ENCODE data around the gene NXPH2. TPM values are rescaled to one million over a fixed set of nuclear protein-coding genes. Genes with fewer than 3 reads are reported as not detected.

The NXPH2 gene
- total and polyA plus RNA-seq, 9 donors = 0.67 to 10.0 (median 2.5) TPM

DNA sequence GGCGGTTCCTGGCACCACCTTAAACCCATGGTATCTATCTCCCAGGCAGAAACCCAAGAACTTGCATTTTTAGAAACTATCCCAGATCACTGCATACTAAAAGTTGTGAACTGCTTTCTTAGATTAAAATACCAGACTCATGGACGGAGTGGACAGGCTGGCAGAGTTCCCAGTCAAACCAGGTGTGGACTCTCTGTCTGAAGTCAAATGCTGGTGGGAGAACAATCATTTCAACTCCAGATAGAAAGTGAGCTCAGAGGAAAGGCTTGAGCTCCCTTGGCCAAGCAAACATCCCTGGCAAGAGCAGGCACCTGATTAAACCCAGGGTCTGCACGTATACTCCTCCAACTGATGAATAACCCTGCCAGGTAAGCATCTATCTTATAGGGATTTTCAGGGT lies 19.5 kb downstream of the NXPH2 start:
- WGBS, 3 donors = 36 to 51% (median 38%) methylated on average over 3 of the region's 3 CpGs
- H3K36me3 ChIP-seq = no peaks in the 10 kb centered on the region
- no peak for DNase-seq
- H3K27me3 ChIP-seq = no peaks in the 10 kb centered on the region
- intact Hi-C loops (cut with DNase I) = no loop called here
- H3K4me1 ChIP-seq (ENCODE audit: insufficient read depth) = no peaks in the 10 kb centered on the region
- TF ChIP-seq EP300 (IDR thresholded peaks at IDR 0.05) (no peak), POLR2A (IDR thresholded peaks at IDR 0.05) (no peak)
- TF ChIP-seq, protein P1, sequence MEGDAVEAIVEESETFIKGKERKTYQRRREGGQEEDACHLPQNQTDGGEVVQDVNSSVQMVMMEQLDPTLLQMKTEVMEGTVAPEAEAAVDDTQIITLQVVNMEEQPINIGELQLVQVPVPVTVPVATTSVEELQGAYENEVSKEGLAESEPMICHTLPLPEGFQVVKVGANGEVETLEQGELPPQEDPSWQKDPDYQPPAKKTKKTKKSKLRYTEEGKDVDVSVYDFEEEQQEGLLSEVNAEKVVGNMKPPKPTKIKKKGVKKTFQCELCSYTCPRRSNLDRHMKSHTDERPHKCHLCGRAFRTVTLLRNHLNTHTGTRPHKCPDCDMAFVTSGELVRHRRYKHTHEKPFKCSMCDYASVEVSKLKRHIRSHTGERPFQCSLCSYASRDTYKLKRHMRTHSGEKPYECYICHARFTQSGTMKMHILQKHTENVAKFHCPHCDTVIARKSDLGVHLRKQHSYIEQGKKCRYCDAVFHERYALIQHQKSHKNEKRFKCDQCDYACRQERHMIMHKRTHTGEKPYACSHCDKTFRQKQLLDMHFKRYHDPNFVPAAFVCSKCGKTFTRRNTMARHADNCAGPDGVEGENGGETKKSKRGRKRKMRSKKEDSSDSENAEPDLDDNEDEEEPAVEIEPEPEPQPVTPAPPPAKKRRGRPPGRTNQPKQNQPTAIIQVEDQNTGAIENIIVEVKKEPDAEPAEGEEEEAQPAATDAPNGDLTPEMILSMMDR (IDR thresholded peaks at IDR 0.05) = no peak
- no peak overlapping the region for H3K4me3 ChIP-seq
- H3K9me3 ChIP-seq = no peaks in the 10 kb centered on the region
- no peak overlapping the region for H3K27ac ChIP-seq

DNA sequence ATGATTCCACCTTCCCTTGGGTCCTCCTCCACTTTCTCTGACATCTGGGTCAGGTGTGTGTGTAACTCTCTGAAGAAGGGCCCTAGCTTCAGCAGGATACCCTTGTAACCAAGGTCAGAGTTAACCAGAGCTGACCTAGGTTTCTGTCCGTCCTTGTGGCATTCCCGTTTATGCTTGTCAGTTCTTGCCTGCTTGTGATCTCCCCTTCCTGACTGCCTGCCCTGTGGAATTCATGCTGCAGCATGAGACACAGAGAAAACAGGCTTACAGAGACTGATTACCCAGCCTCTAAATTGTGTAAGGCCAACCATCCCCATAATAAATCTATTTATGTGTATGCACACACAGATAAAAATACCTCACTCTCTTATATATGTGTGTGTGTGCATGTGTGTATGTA lies 22.8 kb downstream of the NXPH2 start:
- H3K27me3 ChIP-seq = no peaks in the 10 kb centered on the region
- intact Hi-C loops (cut with DNase I) = no loop called here
- no peak for DNase-seq
- peaks cover 0 to 2% of the 10 kb centered on the region in 2 donors for H3K9me3 ChIP-seq
- no peaks in the 10 kb centered on the region for H3K4me1 ChIP-seq (ENCODE audit: insufficient read depth)
- 67 to 81% (median 79%) methylated on average over 2 of the region's 2 CpGs for WGBS, 3 donors
- TF ChIP-seq EP300 (IDR thresholded peaks at IDR 0.05) (no peak), POLR2A (IDR thresholded peaks at IDR 0.05) (no peak)
- TF ChIP-seq, protein P1 (IDR thresholded peaks at IDR 0.05) = no peak
- no peak overlapping the region for H3K4me3 ChIP-seq
- H3K27ac ChIP-seq = no peak overlapping the region
- H3K36me3 ChIP-seq = no peaks in the 10 kb centered on the region

- no peak for TF ChIP-seq EP300 (IDR thresholded peaks at IDR 0.05)
- TF ChIP-seq, protein P1 (IDR thresholded peaks at IDR 0.05) = no peak
- no peak for TF ChIP-seq POLR2A (IDR thresholded peaks at IDR 0.05)
- no peak for DNase-seq
- Histone ChIP-seq H3K4me3 (no peak overlapping the region), H3K36me3 (no peaks in the 10 kb centered on the region), H3K27ac (no peak overlapping the region), H3K27me3 (no peaks in the 10 kb centered on the region), H3K4me1 (ENCODE audit: insufficient read depth) (no peaks in the 10 kb centered on the region), H3K9me3 (peaks cover 0 to 2% of the 10 kb centered on the region in 2 donors)
- intact Hi-C loops (cut with DNase I) = no loop called here
- WGBS, 3 donors = 41 to 54% (median 51%) methylated on average over 7 of the region's 7 CpGs
Measured at GRCh38 chr2:138752197-138752956, 27.8 kb downstream of the NXPH2 start.

DNA sequence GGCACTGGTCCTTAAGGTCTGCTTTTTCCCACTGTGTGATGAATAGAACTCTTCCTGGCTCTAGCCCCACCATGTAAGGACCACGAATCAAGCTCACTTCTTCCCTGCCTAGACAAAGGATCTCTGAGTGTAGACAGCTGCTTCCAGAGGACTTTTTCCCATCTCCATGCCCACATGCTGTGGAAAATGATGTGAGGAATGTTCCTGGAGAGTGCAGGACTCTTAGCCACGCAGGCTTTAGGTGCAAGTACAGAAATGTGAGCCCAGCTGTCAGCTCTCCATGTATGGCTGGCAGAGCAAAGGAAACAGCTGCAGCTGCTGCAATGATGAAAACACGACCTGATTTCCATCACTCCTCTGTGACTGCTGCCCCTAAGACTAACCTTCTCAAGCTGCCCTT lies 35.5 kb downstream of the NXPH2 start:
- no peaks in the 10 kb centered on the region for H3K9me3 ChIP-seq
- no peak for TF ChIP-seq EP300 (IDR thresholded peaks at IDR 0.05)
- TF ChIP-seq, protein P1 (IDR thresholded peaks at IDR 0.05) = no peak
- TF ChIP-seq POLR2A (IDR thresholded peaks at IDR 0.05) = no peak
- no peaks in the 10 kb centered on the region for H3K36me3 ChIP-seq
- H3K27ac ChIP-seq = no peak overlapping the region
- H3K4me3 ChIP-seq = no peak overlapping the region
- no peaks in the 10 kb centered on the region for H3K4me1 ChIP-seq (ENCODE audit: insufficient read depth)
- intact Hi-C loops (cut with DNase I) = no loop called here
- 3 to 29% (median 10%) methylated on average over 3 of the region's 3 CpGs for WGBS, 3 donors
- no peaks in the 10 kb centered on the region for H3K27me3 ChIP-seq
- DNase-seq = no peak

Measured in ovary (tissue), 9 donors.